ENCODE measurements around the gene DDX18.
"Not testable (repeated sequence)": the region's sequence is repeated elsewhere in the genome, so short reads cannot be mapped to it uniquely, and the experiment has no call there.

DDX18 gene

DNA sequence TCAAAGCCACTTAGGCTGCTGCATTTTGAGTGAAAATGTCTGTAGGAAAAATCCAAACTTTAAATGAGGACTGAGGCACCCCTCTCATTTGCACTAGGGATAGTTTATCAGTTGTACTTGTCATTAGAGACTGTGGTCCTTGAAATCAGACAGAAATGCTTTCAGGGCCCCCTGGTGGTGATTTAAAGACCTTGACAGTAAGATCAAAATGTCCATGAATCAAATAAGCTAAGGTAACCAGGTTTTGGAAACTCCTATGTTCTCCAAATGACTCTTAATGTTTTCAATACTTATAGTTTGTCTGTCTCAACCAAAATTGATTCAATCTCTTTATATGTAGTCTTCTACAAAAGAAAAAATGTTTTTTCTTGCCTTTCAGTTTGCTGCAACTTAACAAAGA, 28.8 kb upstream of the DDX18 start:
- no peak overlapping the region for H3K4me3 ChIP-seq (ENCODE audit: control insufficient read depth, low read depth, low read length)
- DNase-seq (ENCODE audit: low read depth): peak; percentile 13
- TF ChIP-seq, protein P1, sequence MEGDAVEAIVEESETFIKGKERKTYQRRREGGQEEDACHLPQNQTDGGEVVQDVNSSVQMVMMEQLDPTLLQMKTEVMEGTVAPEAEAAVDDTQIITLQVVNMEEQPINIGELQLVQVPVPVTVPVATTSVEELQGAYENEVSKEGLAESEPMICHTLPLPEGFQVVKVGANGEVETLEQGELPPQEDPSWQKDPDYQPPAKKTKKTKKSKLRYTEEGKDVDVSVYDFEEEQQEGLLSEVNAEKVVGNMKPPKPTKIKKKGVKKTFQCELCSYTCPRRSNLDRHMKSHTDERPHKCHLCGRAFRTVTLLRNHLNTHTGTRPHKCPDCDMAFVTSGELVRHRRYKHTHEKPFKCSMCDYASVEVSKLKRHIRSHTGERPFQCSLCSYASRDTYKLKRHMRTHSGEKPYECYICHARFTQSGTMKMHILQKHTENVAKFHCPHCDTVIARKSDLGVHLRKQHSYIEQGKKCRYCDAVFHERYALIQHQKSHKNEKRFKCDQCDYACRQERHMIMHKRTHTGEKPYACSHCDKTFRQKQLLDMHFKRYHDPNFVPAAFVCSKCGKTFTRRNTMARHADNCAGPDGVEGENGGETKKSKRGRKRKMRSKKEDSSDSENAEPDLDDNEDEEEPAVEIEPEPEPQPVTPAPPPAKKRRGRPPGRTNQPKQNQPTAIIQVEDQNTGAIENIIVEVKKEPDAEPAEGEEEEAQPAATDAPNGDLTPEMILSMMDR (IDR thresholded peaks at IDR 0.05; ENCODE audit: control insufficient read depth, insufficient read depth, low read depth, low read length, missing control alignments): peak; percentile 60

DNA sequence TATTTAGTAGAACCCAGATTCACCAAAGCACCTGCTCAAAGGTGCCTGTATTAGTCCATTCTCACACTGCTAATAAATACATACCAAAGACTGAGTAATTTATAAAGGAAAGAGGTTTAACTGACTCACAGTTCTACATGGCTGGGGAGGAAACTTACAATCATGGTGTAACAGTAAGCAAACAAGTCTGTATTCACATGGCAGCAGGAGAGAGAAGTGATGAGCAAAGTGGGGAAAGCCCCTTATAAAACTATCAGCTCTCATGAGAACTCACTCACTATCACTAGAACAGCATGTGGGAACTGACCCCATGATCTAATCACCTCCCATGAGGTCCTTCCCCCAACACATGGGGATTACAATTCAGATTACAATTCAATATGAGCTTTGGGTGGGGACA, 28.0 kb upstream of the DDX18 start:
- DNase-seq (ENCODE audit: low read depth): no peak
- H3K4me3 ChIP-seq (ENCODE audit: control insufficient read depth, low read depth, low read length): no peak overlapping the region
- TF ChIP-seq, protein P1 (IDR thresholded peaks at IDR 0.05; ENCODE audit: control insufficient read depth, insufficient read depth, low read depth, low read length, missing control alignments): no peak

DNA sequence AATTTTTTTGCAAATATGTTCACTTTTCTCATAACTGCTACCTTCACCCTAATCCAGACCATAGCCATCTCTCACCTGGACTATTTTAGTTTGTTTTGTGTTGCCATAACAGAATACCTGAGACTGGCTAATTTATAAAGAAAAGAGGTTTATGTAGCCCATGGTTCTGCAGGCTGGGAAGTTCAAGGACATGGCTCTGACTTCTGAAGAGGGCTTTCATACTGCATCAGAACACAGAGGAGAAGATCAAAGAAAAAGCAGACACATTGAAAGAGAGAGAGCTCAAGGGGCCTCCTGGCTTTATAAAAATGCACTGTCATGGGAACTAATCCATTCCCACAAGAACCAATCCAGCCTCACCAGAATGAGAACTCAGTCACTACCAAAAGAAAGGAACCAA, 25.0 kb upstream of the DDX18 start:
- TF ChIP-seq, protein P1 (IDR thresholded peaks at IDR 0.05; ENCODE audit: control insufficient read depth, insufficient read depth, low read depth, low read length, missing control alignments): no peak
- no peak overlapping the region for H3K4me3 ChIP-seq (ENCODE audit: control insufficient read depth, low read depth, low read length)
- no peak for DNase-seq (ENCODE audit: low read depth)

DNA sequence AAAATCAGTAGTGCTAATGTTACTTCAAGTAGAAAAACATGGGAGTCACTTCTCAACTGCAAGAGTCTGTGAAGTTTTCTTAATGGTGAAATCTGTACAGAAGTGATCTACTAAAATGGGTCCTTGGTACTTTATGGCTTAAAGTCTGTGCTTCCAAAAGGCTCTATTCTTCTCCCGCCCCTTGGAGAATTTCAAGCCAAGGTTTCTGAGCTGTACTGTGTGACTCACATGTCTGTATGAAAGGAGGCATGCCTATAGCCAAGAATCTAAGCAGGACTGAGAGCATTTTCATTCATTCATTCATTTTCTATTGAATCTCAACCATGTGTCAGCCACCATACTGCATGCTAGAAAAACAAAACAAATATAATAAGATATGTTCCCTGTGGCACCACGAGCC, 19.8 kb upstream of the DDX18 start:
- TF ChIP-seq, protein P1 (IDR thresholded peaks at IDR 0.05; ENCODE audit: control insufficient read depth, insufficient read depth, low read depth, low read length, missing control alignments): no peak
- DNase-seq (ENCODE audit: low read depth): no peak
- H3K4me3 ChIP-seq (ENCODE audit: control insufficient read depth, low read depth, low read length): no peak overlapping the region

DNA sequence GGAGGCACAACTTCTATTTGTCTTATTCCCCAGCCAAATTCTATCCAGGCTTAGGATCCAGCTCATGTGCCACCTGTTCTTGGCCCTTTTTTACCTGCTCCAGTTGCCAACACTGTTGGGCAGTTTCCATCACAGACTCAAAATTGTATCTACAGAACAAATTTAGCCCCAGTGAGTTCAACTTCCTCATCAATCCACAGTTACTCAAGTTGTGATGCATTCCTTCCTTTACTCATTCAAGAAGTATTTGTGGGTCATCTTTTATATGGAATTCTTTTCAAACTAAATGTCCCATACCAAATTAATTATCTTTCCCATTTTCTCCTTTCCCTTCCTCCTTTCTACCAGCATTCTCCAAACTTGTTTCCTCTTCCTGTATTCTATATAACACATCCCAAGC, 12.7 kb upstream of the DDX18 start:
- TF ChIP-seq, protein P1 (IDR thresholded peaks at IDR 0.05; ENCODE audit: control insufficient read depth, insufficient read depth, low read depth, low read length, missing control alignments): no peak
- DNase-seq (ENCODE audit: low read depth): peak; percentile 31
- H3K4me3 ChIP-seq (ENCODE audit: control insufficient read depth, low read depth, low read length): no peak overlapping the region

DNA sequence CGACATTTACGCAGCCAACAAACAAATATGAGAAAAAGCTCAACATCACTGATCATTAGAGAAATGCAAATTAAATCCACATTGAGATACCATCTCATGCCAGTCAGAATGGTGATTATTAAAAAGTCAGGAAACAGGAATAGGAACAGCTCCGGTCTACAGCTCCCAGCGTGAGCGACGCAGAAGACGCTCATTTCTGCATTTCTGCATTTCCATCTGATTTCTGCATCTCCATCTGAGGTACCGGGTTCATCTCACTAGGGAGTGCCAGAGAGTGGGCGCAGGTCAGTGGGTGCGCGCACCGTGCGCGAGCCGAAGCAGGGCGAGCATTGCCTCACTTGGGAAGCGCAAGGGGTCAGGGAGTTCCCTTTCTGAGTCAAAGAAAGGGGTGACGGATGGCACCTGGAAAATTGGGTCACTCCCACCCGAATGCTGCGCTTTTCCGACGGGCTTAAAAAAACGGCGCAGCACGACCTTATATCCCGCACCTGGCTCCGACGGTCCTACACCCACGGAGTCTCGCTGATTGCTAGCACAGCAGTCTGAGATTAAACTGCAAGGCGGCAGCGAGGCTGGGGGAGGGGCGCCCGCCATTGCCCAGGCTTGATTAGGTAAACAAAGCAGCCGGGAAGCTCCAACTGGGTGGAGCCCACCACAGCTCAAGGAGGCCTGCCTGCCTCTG, 10.7 kb upstream of the DDX18 start:
- not testable (repeated sequence) for DNase-seq (ENCODE audit: low read depth); H3K4me3 ChIP-seq (ENCODE audit: control insufficient read depth, low read depth, low read length)

DNA sequence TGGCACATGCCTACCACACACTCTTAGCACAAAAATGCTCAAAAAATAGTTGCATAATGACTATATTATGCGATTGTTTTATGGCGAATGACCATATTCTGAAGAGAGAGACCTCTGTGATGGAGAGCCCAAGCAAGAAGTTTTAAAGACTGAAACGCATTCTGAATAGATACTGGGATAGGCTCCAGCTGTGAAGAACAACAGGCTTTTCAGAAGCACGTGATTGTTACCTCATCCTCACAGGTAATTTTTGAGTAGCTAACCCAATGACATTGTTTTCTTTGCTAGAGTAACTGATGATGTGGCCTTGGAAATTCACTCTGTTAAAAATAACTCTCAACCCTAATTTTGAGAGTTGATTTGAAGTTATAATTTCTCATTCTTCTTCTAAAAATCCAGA, 2.0 kb upstream of the DDX18 start:
- DNase-seq (ENCODE audit: low read depth): no peak
- TF ChIP-seq, protein P1 (IDR thresholded peaks at IDR 0.05; ENCODE audit: control insufficient read depth, insufficient read depth, low read depth, low read length, missing control alignments): no peak
- H3K4me3 ChIP-seq (ENCODE audit: control insufficient read depth, low read depth, low read length): no peak overlapping the region

Data from AG09309 (cell line).